ENCODE measurements around the gene IGFBP6. TPM values are rescaled to one million over a fixed set of nuclear protein-coding genes. Genes with fewer than 3 reads are reported as not detected.

The IGFBP6 gene
- total RNA-seq, 8 experiments from 2014 or later, result 0.41 to 480 (median 1.9) TPM

GRCh38 chr12:53054112-53054878 lies 43.2 kb upstream of the IGFBP6 start:
- peak; percentile 44 to 82 (median 72) for ATAC-seq (replicated peaks in 6 of 8)
- H3K4me1 ChIP-seq (replicated peaks in 1 of 2), result peaks cover 35 to 45% of the 10 kb centered on the region in 2 donors
- H3K27ac ChIP-seq, result peak overlapping the region; percentile 48 to 61
- peak overlapping the region; percentile 63 to 94 (median 80) for H3K4me3 ChIP-seq
- WGBS, 10 experiments, result 0 to 70% (median 19%) methylated on average over 1 to 22 of the region's 48 CpGs; no CpG with 5 or more reads in 2 of the 10 experiments
- in situ Hi-C loops (cut with MboI; ENCODE audit: low pct_unique_long_range_greater_than_20kb in 2 of 9, low sequenced_read_pairs in 9 of 9, unreplicated experiment in 9 of 9), result no loop called here

- peaks cover 24 to 31% of the 10 kb centered on the region in 2 donors for H3K4me1 ChIP-seq (replicated peaks in 1 of 2)
- in situ Hi-C loops (cut with MboI; ENCODE audit: low pct_unique_long_range_greater_than_20kb in 2 of 9, low sequenced_read_pairs in 9 of 9, unreplicated experiment in 9 of 9), result no loop called here
- no peak for ATAC-seq (replicated peaks in 6 of 8)
These were observed 41.8 kb upstream of the IGFBP6 start for GRCh38 chr12:53055471-53056266.

GRCh38 chr12:53056296-53056695 lies 41.2 kb upstream of the IGFBP6 start:
- Histone ChIP-seq H3K4me1 (replicated peaks in 1 of 2) (peaks cover 17 to 25% of the 10 kb centered on the region in 2 donors), H3K4me3 (no peak overlapping the region), H3K27ac (no peak overlapping the region)
- ATAC-seq (replicated peaks in 6 of 8), result no peak
- 45 to 95% (median 80%) methylated on average over 1 to 4 of the region's 5 CpGs; no CpG with 5 or more reads in 1 of the 10 experiments for WGBS, 10 experiments
- in situ Hi-C loops (cut with MboI; ENCODE audit: low pct_unique_long_range_greater_than_20kb in 2 of 9, low sequenced_read_pairs in 9 of 9, unreplicated experiment in 9 of 9), result no loop called here

More at GRCh38 chr12:53055471-53056266, 41.8 kb upstream of the IGFBP6 start:
- 76 to 100% (median 80%) methylated on average over 1 to 6 of the region's 15 CpGs; no CpG with 5 or more reads in 3 of the 10 experiments for WGBS, 10 experiments
- Histone ChIP-seq H3K27ac (no peak overlapping the region), H3K4me3 (no peak overlapping the region)

GRCh38 chr12:53056901-53057300 lies 40.6 kb upstream of the IGFBP6 start:
- ATAC-seq (replicated peaks in 6 of 8), result no peak
- Histone ChIP-seq H3K4me3 (no peak overlapping the region), H3K27ac (no peak overlapping the region), H3K4me1 (replicated peaks in 1 of 2) (peaks cover 11 to 19% of the 10 kb centered on the region in 2 donors)
- 67 to 100% (median 80%) methylated on average over 1 to 6 of the region's 7 CpGs; no CpG with 5 or more reads in 4 of the 10 experiments for WGBS, 10 experiments
- in situ Hi-C loops (cut with MboI; ENCODE audit: low pct_unique_long_range_greater_than_20kb in 2 of 9, low sequenced_read_pairs in 9 of 9, unreplicated experiment in 9 of 9), result no loop called here

- H3K27ac ChIP-seq, result no peak overlapping the region
- in situ Hi-C loops (cut with MboI; ENCODE audit: low pct_unique_long_range_greater_than_20kb in 2 of 9, low sequenced_read_pairs in 9 of 9, unreplicated experiment in 9 of 9), result no loop called here
- WGBS, 10 experiments, result 59 to 100% (median 76%) methylated on average over 1 to 6 of the region's 13 CpGs; no CpG with 5 or more reads in 3 of the 10 experiments
- ATAC-seq (replicated peaks in 6 of 8), result no peak
- H3K4me3 ChIP-seq, result no peak overlapping the region
- H3K4me1 ChIP-seq (replicated peaks in 1 of 2), result peaks cover 9% of the 10 kb centered on the region in 2 donors
These were observed 39.5 kb upstream of the IGFBP6 start for GRCh38 chr12:53057816-53058500.

GRCh38 chr12:53058674-53059433 lies 38.6 kb upstream of the IGFBP6 start:
- in situ Hi-C loops (cut with MboI; ENCODE audit: low pct_unique_long_range_greater_than_20kb in 2 of 9, low sequenced_read_pairs in 9 of 9, unreplicated experiment in 9 of 9), result no loop called here

GRCh38 chr12:53059434-53060063 lies 37.9 kb upstream of the IGFBP6 start:
- WGBS, 10 experiments, result 20 to 96% (median 85%) methylated on average over 1 to 5 of the region's 24 CpGs; no CpG with 5 or more reads in 7 of the 10 experiments

More at GRCh38 chr12:53058674-53059433, 38.6 kb upstream of the IGFBP6 start:
- no peak for ATAC-seq (replicated peaks in 6 of 8)
- Histone ChIP-seq H3K27ac (no peak overlapping the region), H3K4me3 (no peak overlapping the region), H3K4me1 (replicated peaks in 1 of 2) (peaks cover 3% of the 10 kb centered on the region in 2 donors)
- WGBS, 10 experiments, result 55 to 88% (median 60%) methylated on average over 2 to 5 of the region's 35 CpGs; no CpG with 5 or more reads in 7 of the 10 experiments

GRCh38 chr12:53060064-53060720 lies 37.3 kb upstream of the IGFBP6 start:
- in situ Hi-C loops (cut with MboI; ENCODE audit: low pct_unique_long_range_greater_than_20kb in 2 of 9, low sequenced_read_pairs in 9 of 9, unreplicated experiment in 9 of 9), result no loop called here
- no peaks in the 10 kb centered on the region for H3K4me1 ChIP-seq (replicated peaks in 1 of 2)
- peak in 1 of 8 experiments; percentile 1 for ATAC-seq (replicated peaks in 6 of 8)
- WGBS, 10 experiments, result 60 to 100% (median 82%) methylated on average over 1 to 5 of the region's 17 CpGs; no CpG with 5 or more reads in 6 of the 10 experiments
- no peak overlapping the region for H3K27ac ChIP-seq
- H3K4me3 ChIP-seq, result no peak overlapping the region

More at GRCh38 chr12:53059434-53060063, 37.9 kb upstream of the IGFBP6 start:
- in situ Hi-C loops (cut with MboI; ENCODE audit: low pct_unique_long_range_greater_than_20kb in 2 of 9, low sequenced_read_pairs in 9 of 9, unreplicated experiment in 9 of 9), result no loop called here
- peaks cover 2% of the 10 kb centered on the region in 2 donors for H3K4me1 ChIP-seq (replicated peaks in 1 of 2)
- H3K27ac ChIP-seq, result no peak overlapping the region
- no peak overlapping the region for H3K4me3 ChIP-seq
- peak in 3 of 8 experiments; percentile 4 to 9 (median 7) for ATAC-seq (replicated peaks in 6 of 8)

GRCh38 chr12:53060721-53061276 lies 36.7 kb upstream of the IGFBP6 start:
- Histone ChIP-seq H3K4me1 (replicated peaks in 1 of 2) (no peaks in the 10 kb centered on the region), H3K4me3 (no peak overlapping the region), H3K27ac (no peak overlapping the region)
- no peak for ATAC-seq (replicated peaks in 6 of 8)
- WGBS, 10 experiments, result 60 to 100% (median 90%) methylated on average over 1 to 2 of the region's 18 CpGs; no CpG with 5 or more reads in 7 of the 10 experiments
- in situ Hi-C loops (cut with MboI; ENCODE audit: low pct_unique_long_range_greater_than_20kb in 2 of 9, low sequenced_read_pairs in 9 of 9, unreplicated experiment in 9 of 9), result no loop called here

GRCh38 chr12:53061404-53062010 lies 36.0 kb upstream of the IGFBP6 start:
- peak in 3 of 8 experiments; percentile 6 to 32 (median 20) for ATAC-seq (replicated peaks in 6 of 8)
- 43 to 80% (median 67%) methylated on average over 1 of the region's 5 CpGs; no CpG with 5 or more reads in 7 of the 10 experiments for WGBS, 10 experiments
- Histone ChIP-seq H3K4me1 (replicated peaks in 1 of 2) (no peaks in the 10 kb centered on the region), H3K27ac (no peak overlapping the region), H3K4me3 (no peak overlapping the region)
- in situ Hi-C loops (cut with MboI; ENCODE audit: low pct_unique_long_range_greater_than_20kb in 2 of 9, low sequenced_read_pairs in 9 of 9, unreplicated experiment in 9 of 9), result no loop called here

Measured in motor neuron (in vitro differentiated cells).